Measurements from ENCODE around the gene GNLY. TPM values are rescaled to one million over a fixed set of nuclear protein-coding genes. Genes with fewer than 3 reads are reported as not detected.

GNLY gene
- total and polyA plus RNA-seq, 9 of the 15 experiments (the other 6 are each of a cell fraction or from before 2014, with no cell fraction given) = not detected

DNA sequence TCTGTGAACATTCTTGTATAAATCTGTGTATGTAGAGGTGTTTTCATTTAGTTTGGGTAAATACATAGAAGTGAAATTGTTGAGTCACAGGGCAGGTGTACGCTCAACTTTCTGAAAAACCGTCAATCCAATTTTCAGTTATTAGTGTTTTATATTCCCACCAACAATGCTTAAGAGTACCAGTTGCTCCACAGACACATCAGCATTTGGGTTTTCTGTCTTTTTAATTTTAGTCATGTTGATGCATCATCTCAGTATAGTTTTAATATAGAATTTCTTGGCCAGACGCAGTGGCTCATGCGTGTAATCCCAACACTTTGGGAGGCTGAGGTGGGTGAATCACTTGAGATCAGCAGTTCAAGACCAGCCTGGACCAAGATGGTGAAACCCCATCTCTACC lies 3.2 kb upstream of the GNLY start:
- Histone ChIP-seq H2AFZ (ENCODE audit: low read depth, low read length) (no peak overlapping the region), H3K27ac (ENCODE audit: extremely low read depth, low read depth, low read length) (no peak overlapping the region), H3K9me3 (replicated peaks; ENCODE audit: control insufficient read depth, insufficient read depth, low read depth, low read length) (no peaks in the 10 kb centered on the region), H3K9me1 (ENCODE audit: control insufficient read depth, insufficient read depth, low read length) (no peaks in the 10 kb centered on the region), H3K27me3 (ENCODE audit: control insufficient read depth in 2 of 2, insufficient read depth in 2 of 2, low read length in 2 of 2) (peaks cover 10 to 12% of the 10 kb centered on the region in 2 experiments; a peak in 3 of 5 replicates), H3K4me3 (no peak overlapping the region), H3K79me2 (ENCODE audit: control insufficient read depth, insufficient read depth, low read length) (no peaks in the 10 kb centered on the region), H3K36me3 (ENCODE audit: control insufficient read depth, insufficient read depth, low read length) (no peaks in the 10 kb centered on the region), H4K20me1 (replicated peaks; ENCODE audit: control insufficient read depth, insufficient read depth, low read length) (no peaks in the 10 kb centered on the region), H3K4me2 (ENCODE audit: insufficient read depth, low read length) (no peak overlapping the region), H3K4me1 (replicated peaks in 1 of 2; ENCODE audit: control insufficient read depth in 2 of 2, insufficient read depth in 2 of 2, low read length in 2 of 2) (peaks cover 0 to 4% of the 10 kb centered on the region in 2 experiments; a peak in 1 of 5 replicates), H3K9ac (ENCODE audit: insufficient read depth in 1 of 2, low read depth in 2 of 2, low read length in 2 of 2) (no peak overlapping the region)
- 7% methylated on average over 4 of the region's 4 CpGs for WGBS (ENCODE audit: insufficient coverage, low coverage, missing lambda C conversion rate)
- ChIA-PET POLR2A (interaction anchor here (0.7 kb wide), 1 partner anchor 22 kb away, joined by 3 read pairs; no protein-coding TSS in a partner anchor), CTCF (ENCODE audit: low intra/inter-chr PET ratio) (no interaction called here)
- in situ Hi-C loops (cut with MboI) (no loop called here), intact Hi-C loops (cut with micrococcal nuclease) (no loop called here)
- DNase-seq (ENCODE audit: extremely low read depth in 1 of 4, low spot score in 3 of 4) (no peak), FAIRE-seq (no peak), ATAC-seq (no peak)
- no TSS peak for BruUV-seq (replicated peaks)
- TF ChIP-seq POU5F1 (IDR thresholded peaks at IDR 0.05; ENCODE audit: borderline replicate concordance, low read depth, low read length, partially characterized antibody) (no peak), ZNF668 (CRISPR knock-in tag; IDR thresholded peaks at IDR 0.05) (no peak), ZNF232 (CRISPR knock-in tag; IDR thresholded peaks at IDR 0.05) (no peak), XRCC4 (IDR thresholded peaks at IDR 0.05; ENCODE audit: extremely low read depth, insufficient read depth, insufficient read length) (no peak), NKRF (IDR thresholded peaks at IDR 0.05; ENCODE audit: borderline replicate concordance) (no peak), NFE2L1 (tag; IDR thresholded peaks at IDR 0.05; ENCODE audit: borderline replicate concordance, low read depth) (no peak), PCBP2 (IDR thresholded peaks at IDR 0.05; ENCODE audit: low read depth, low read length, poor library complexity, severe bottlenecking) (no peak), NFIX (CRISPR knock-in tag; IDR thresholded peaks at IDR 0.05; ENCODE audit: low read depth) (no peak), PHTF2 (CRISPR knock-in tag; IDR thresholded peaks at IDR 0.05) (no peak), ZBTB11 (CRISPR knock-in tag; IDR thresholded peaks at IDR 0.05) (no peak), SIRT6 (IDR thresholded peaks at IDR 0.05; ENCODE audit: low read depth, low read length) (no peak), BRF2 (IDR thresholded peaks at IDR 0.05; ENCODE audit: borderline replicate concordance, insufficient read depth, insufficient read length) (no peak)
- TF ChIP-seq, protein P1, sequence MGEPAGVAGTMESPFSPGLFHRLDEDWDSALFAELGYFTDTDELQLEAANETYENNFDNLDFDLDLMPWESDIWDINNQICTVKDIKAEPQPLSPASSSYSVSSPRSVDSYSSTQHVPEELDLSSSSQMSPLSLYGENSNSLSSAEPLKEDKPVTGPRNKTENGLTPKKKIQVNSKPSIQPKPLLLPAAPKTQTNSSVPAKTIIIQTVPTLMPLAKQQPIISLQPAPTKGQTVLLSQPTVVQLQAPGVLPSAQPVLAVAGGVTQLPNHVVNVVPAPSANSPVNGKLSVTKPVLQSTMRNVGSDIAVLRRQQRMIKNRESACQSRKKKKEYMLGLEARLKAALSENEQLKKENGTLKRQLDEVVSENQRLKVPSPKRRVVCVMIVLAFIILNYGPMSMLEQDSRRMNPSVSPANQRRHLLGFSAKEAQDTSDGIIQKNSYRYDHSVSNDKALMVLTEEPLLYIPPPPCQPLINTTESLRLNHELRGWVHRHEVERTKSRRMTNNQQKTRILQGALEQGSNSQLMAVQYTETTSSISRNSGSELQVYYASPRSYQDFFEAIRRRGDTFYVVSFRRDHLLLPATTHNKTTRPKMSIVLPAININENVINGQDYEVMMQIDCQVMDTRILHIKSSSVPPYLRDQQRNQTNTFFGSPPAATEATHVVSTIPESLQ (CRISPR knock-in tag; IDR thresholded peaks at IDR 0.05) = no peak
